GM19239 (cell line): ENCODE results near the gene CPB1.
"Not testable (repeated sequence)": the region's sequence is repeated elsewhere in the genome, so short reads cannot be mapped to it uniquely, and the experiment has no call there.

Source experiments
- DNase-seq: peaks from one replicate; pipeline ENCODE4 v3.0.0; 2011; ENCODE audit warnings: low spot score; ENCODE audit not compliant: insufficient read length
- FAIRE-seq: peaks from 2 replicates; lab custom pipeline; 2011; peaks lifted over from hg19 to GRCh38; lab: Jason Lieb, UNC

The CPB1 gene

DNA sequence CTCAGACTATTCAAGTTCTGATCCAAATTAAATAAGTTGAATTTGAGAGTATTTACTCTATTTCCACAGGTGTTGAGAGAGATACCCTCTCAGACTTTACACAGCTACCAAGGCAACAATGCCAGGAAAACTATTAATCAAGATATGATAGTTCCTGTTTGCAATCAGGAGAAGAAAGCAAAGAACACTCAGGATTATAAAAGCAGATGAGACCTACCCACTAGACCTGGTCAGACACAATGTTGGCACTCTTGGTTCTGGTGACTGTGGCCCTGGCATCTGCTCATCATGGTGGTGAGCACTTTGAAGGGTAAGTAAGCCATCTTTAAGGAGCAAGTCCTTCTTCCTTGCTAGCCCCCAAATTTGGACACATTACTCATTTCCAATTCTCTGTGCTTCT lies at the start of gene CPB1:
Gene CPB1 (plus strand): TSS at position 227 of the 400 bp plus-strand sequence. CDS start 13 bp downstream, at position 240.
- no peak for DNase-seq
- no peak for FAIRE-seq

DNA sequence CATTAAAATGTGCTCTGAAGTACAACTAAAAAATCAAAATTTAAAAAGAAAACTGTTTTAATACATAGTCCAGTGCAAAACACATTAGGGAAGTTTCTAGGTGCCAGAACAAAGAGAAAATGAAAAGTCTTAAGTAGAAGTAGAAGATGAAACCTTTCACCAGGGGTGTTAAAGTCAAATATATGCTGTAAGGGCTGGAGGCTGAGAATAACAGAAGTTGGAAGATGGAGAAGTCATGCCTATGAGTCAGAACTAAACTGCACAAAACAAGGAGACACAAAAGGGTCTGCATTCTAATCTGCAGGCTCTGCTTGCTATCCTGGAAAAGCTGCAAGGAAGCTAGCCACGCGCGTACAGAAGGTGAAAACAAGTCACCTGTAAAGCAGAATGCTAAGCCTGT lies 48.7 kb upstream of the CPB1 start:
- no peak for FAIRE-seq
- no peak for DNase-seq

DNA sequence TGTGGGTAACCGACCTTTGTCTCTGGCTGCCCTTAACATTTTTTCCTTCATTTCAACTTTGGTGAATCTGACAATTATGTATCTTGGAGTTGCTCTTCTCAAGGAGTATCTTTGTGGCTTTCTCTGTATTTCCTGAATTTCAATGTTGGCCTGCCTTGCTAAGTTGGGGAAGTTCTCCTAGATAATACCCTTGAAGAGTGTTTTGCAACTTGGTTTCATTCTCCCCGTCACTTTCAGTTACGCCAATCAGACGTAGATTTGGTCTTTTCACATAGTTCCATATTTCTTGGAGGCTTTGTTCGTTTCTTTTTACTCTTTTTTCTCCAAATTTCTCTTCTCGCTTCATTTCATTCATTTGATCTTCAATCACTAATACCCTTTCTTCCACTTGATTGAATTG lies 42.6 kb upstream of the CPB1 start:
- not testable (repeated sequence) for FAIRE-seq

DNA sequence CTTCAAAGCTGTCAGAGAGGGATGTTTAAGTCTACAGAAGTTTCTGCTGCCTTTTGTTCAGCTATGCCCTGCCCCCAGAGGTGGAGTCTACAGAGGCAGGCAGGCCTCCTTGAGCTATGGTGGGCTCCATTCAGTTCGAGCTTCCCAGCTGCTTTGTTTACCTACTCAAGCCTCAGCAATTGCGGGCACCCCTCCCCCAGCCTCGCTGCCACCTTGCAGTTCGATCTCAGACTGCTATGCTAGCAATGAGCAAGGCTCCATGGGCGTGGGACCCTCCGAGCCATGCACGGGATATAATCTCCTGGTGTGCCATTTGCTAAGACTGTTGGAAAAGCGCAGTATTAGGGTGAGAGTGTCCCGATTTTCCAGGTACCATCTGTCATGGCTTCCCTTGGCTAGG lies 41.5 kb upstream of the CPB1 start:
- not testable (repeated sequence) for DNase-seq, FAIRE-seq

More for the DNA sequence above, 42.6 kb upstream of the CPB1 start:
- not testable (repeated sequence) for DNase-seq

DNA sequence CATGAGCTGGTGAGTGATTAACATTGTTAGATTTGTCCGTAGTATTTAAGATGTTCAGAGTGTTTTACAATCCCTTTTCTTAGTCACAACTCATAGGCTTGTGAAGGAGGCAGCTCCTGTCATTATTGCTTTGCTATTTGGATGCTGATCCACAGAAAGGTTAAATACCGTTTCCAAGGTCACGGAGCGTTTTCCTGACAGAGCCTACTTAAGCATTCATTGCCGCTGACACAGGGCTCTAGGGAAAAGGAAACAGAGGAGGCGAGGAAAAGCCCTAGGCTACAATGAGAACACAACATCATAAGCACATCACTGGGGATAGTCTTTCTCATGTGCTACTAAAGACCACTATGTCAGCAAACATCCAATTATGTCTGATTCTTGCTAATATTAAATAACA lies 38.5 kb upstream of the CPB1 start:
- no peak for FAIRE-seq

DNA sequence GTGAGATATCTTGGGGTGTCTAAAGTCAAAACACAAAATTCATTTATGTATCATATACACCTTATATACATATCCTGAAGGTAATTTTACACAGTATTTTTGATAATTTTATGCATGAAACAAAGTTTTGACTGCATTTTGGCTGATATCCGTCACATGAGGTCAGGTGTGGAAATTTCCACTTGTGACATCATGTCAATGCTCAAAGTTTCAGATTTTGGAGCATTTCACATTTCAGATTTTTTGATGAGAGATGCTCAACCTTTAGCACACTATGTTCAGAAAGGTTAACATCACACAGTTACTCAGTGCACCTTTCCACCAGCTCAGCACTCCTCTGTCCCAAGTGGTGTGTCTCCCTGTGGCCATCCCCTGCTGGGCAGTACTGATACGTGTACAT lies 37.7 kb upstream of the CPB1 start:
- DNase-seq (no peak), FAIRE-seq (no peak)

More for the DNA sequence above, 38.5 kb upstream of the CPB1 start:
- DNase-seq, result no peak

DNA sequence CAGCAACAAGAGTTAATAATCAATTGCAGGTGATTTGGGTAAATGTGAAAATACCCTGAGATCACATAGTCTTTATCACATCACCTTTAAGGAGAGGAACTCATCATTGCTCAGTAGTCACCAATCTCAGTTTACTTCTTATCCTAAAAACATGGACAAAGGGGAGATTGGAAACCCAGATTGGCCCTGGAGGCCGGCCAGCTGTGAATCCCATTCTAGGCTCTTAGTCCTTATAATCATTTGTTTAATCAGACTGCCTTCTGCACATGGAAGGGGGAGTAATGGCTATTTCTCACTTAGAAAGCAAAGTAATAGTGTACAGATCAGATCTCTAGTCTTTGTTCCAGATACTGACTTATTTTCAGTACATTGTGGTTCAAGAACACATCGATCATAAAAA lies 37.2 kb upstream of the CPB1 start:
- no peak for DNase-seq
- FAIRE-seq, result no peak

DNA sequence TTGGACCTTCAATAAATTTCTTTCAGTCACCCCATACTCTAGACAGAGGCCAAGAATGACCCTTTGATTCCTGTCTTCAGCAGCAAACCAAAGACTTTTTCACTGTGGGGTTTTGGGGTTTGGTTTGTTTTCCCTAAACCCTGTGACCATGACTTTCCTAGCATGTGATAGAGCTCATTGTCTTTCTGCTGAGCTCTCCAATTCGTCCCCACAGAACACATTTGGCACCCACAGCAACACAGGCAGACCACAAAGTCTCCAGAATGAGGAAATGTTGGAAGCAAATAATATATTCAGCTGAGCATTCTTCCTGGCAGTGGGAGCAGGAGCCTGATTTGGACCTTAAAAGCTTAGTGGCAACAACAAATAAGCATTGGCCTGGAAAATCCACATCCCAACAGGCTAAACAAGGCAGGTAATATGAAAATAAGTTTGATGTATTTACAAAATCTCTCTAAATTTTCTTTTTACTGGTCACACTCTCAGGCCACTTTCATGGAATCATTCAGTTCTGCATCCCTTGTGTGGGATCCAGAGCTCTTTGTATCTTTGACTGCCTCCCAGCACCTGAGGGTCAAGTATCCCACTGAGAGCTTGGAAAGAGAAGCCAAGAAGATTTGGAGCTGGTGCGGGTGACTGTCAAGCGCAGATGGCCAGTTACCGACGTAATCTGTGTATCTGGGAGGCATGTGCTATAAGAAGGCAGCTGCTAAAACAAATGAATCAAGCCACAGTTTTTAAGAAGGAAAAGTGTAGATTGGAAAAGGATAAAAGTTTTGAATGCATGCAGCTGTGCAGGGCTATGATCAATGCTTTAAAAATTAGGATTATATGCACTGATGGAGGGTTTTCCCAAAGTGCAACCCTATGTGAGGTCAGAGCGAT lies 36.5 kb upstream of the CPB1 start:
- FAIRE-seq, result no peak

DNA sequence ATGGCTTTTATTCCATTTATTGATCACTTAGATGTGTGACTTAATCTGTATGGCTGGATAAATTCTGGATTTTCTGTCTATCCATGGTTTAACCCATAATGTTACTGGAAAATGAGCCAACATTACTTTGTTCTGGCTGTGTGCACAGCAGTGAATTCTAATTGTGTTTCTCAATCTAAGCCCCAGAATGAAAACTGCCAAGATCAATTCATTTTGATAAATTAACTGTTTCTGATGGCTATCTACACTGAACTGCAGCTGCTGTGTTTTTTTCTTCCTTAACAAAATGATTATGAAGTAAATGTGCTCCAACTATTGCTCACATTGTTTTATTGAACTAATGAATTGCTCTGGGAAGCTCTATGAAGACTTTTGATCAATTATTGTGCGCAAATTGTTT lies 35.7 kb upstream of the CPB1 start:
- no peak for DNase-seq
- FAIRE-seq, result no peak

More for the DNA sequence above, 36.5 kb upstream of the CPB1 start:
- DNase-seq, result no peak

DNA sequence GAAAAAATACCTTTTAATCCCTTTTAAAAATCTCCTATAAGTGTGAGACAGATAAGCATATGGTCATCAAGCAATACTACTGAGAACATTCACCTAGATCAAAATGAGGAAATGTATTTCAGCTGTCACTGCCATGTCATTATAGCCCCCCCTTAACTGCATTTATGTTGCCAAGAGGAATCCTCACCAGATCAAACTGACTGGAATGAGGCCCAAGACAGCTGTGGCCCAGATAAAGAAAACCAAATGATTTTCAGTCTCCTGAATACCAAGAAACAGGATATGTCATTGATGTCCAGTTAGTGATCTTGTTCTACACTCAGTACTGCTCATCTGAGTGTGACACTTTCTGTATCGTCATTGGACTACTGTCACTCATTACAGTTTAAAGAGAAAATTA lies 35.1 kb upstream of the CPB1 start:
- no peak for FAIRE-seq
- no peak for DNase-seq

DNA sequence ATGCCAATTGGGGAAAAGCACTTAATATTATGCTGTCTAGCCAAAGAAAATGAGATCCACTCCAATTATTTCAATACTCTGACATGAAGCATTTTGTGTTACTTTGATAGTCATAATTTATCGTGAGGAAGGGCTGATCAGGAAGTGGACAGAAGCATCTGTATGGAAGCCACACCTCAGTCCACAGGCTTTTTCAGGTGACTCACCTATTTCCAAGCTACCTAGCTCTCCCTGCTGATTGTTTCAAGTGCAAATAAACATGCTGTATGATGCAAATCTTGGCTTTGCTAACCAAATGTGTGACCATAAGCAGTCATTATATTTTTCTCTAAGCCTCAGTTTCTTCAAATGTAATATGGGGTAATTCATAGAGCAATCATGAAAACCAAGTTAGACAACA lies 30.8 kb upstream of the CPB1 start:
- no peak for FAIRE-seq
- no peak for DNase-seq

DNA sequence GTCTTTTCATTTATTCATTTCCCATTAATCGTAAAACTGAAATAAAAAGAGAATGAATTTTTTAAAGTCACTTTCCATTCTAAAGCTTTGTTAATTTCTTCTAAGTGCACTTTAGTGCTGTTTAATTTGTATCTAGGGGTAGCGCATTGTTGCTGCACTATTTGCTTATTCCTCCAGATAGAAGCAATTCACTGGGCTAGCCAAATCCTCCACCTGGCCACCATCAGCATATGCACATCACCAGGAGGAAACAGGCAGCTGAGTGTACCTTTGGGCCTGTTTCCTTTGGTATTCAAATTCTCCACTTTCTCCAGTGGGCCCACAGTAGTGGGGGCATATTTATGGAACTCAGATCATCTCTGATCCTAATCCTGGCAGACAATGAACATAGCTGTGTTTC lies 29.8 kb upstream of the CPB1 start:
- DNase-seq (no peak), FAIRE-seq (no peak)

DNA sequence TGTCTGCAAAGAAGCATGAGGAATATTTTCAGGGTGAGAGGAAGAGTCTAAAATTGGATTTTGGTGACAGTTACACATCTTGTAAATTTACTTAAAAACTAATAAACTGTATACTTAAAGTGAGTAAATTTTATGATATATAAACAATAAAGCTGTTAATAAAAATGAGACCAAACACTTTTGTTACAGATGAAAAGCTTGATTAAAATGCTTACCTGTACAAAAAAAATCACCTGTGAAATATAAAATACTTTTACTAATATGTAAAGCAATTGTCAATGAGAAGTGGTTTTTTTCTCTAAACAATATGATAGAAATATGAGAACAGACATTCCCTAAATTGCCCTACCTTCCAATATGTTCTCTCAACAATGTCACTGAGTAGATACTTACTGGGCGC lies 27.2 kb upstream of the CPB1 start:
- FAIRE-seq, result no peak
- DNase-seq, result no peak

DNA sequence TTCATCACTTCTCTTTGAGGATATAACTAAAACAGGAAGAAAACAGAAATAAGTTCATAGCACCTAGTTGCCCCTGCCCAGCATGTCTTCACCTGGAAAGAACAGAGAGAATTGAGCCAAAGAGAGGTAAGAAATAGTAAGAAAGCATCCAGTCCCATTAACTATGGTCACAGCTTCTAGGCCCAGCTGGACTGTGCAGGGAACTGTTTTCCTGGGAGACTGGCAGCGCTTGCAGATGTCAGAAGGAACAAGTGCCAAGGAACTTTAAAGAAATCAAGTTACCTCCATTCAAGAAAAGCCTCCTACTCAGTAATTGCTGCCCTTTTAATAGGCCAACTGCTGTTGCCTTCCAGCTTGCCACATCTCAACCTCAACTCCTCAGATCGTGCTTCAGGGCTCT lies 17.8 kb upstream of the CPB1 start:
- DNase-seq (no peak), FAIRE-seq (no peak)

DNA sequence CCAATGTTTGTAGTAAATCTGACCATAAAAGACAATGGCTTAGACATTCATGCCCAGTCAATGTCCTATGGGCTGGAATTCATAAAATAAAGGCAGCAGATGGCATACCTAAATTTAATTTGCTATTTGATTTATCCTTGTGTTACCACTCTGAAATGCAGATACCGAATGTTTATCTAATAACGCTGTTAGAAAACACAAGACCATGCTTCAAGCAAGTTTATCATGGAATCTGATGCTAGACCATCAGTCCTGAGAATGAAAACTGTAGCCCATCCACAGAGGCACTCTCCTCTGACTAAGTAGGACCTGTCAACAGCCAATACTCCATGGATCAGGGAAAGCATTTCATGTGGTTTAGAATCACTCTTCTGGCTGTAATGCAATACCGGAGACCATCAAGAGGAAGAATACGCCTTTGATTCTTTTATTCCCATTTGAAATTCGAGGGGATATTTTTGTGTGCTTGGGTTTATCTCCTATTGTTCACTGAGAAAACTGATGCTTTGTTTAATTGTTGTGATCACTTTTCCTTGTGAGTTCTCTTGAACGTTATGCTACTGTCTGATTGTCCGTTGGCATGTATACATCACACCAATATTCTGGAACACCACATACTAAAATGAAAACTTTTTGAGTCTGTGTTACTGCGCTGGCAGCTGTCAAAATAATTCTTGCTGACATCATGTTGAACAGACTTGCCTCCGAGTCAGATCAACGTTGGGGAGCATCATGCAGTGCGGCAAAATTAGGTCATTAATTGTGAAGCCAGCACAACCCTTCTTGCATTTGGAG lies 12.1 kb upstream of the CPB1 start:
- no peak for FAIRE-seq
- no peak for DNase-seq

DNA sequence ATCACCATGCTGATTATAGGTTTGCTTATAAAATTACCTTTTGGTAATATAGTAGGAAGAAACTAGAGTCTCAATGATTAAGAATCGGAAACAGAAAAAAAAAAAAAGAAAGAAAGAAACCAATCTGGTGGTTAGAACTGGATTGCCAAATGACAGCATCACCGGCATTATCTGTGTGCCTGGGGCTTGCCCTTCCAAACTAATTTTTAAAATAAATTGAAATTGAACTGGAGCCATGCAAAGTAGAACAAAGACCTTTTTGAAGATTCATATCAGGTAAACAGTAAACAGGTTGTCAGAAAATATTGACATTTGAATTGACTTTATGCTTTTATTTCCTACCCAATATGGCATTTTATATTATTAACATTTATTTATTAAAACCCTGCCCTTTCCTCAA lies 11.2 kb upstream of the CPB1 start:
- no peak for DNase-seq
- FAIRE-seq, result no peak

DNA sequence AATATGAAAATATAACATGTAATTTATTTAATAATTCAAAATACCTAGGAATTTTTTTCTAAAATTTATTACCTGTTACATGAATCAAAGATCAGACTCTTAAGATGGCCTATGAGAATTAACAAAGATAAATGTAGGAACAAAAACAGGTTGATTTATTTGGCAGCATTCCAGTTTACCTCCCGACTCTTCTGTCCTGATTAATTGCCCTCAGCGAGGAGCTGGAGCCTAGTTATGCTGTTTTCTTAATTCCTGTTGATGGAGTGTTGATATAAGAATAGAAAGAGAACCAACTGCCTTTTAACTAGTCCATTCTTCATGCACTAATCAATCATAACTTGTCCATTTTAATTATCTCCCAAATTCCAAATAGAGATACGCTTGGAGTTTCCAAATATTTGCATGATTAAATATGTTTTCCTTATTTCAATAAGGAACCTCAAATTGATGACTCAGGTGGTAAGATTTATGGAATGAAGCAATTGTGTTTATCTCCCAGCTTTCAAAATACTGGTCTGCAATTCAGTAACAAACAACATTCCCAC lies 10.6 kb upstream of the CPB1 start:
- DNase-seq (no peak), FAIRE-seq (no peak)

DNA sequence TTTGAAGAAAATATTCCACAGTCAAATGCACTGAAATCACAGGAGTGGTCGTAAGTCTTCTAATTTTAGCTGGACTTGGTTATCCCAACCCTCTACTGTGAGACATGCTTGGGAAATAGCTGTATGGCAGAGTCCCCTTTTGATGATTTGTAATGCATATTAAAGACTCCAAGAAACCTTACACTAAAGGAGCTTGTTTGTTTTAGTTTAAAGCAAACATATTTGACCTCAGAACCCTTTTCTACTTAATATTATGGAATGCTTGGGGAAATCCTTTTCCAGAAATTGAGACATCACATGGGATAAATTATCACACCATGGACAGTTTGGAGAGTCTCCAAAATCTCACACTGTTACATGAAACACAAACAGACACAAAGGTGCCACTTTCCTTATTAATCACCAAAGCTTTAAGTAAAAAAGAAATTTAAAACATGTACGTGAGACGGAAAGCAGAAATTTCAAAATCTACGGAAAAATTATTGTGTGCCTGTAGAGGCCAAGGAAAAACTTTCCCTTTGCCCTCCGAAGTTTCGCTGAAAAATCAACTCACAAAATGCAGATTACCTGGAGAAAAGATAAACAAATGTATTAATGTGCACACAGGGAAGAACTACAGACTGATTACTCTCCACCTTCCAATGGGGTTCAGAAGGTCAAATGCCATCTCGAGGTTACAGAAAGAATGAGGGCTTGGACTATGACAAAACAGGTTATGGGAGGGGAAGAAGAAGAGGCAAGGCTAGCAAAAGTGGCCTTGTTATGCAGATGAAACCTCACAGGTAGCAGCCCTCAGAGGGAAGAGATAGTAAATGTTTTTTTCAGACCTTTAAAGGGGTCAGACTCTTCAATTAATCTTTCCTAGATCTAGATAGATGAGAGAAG lies 7.0 kb upstream of the CPB1 start:
- no peak for FAIRE-seq

DNA sequence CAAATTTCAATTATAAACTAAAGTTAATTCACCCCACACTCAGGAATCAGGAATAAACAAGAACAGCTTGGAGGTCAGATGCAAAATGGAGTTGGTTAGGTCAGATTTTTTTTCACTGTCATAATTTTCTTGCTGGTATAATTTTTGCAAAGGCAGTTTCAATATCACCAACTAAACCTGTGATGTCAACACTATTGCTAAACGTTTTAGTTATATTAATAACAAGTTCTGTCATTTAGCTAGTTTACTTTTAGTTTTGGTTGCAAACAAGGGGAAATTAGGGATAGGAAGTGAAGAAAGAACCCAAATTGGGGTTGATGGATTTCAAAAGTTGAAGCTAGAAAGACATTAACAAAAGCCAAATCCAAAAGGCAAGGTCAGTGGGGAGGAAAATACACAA lies 4.6 kb upstream of the CPB1 start:
- DNase-seq, result no peak
- FAIRE-seq, result no peak

More for the DNA sequence above, 7.0 kb upstream of the CPB1 start:
- no peak for DNase-seq

DNA sequence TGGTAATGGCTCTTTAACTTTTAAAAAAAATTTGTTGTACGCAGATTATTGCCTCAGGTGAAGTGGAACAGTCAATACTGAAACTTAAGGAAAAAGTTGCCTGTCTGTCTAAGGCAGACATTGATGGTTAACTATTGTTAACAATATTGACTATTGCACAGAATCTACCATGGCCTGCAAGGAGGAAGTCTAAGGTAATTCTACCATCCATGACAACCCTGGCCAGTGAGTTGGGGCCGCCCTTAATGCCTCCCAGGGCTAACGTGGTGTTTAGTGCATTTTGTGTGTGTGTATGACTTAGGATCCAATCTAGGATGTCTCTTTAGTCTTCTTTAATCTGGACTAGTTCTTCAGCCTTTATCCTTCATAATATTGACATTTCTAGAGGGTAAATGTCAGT lies 2.1 kb upstream of the CPB1 start:
- FAIRE-seq, result no peak
- DNase-seq, result no peak
